Parathyroid adenoma (tissue), 2 donors: ENCODE results near the gene CAMKMT.

Source experiments
- H2AFZ ChIP-seq: fragments of 300-600 bp; sonication (generic); one replicate; pipeline ENCODE4 v1.7.0; 2017; ENCODE audit warnings: antibody characterized with exemption, mild to moderate bottlenecking
- H3K27ac ChIP-seq: fragments of 300-600 bp; sonication (generic); one replicate; pipeline ENCODE4 v1.7.0; 2017
- H3K27me3 ChIP-seq: fragments of 300-600 bp; sonication (generic); one replicate; pipeline ENCODE4 v1.7.0; 2017; ENCODE audit warnings: low read length; ENCODE audit not compliant: control insufficient read depth, insufficient read depth
- H3K36me3 ChIP-seq: fragments of 300-600 bp; sonication (generic); one replicate; pipeline ENCODE4 v1.7.0; 2017; ENCODE audit warnings: low read length; ENCODE audit not compliant: control insufficient read depth, insufficient read depth
- H3K4me1 ChIP-seq: fragments of 300-600 bp; sonication (generic); one replicate; pipeline ENCODE4 v1.7.0; 2017; ENCODE audit warnings: control low read depth
- H3K4me2 ChIP-seq: fragments of 300-600 bp; sonication (generic); one replicate; pipeline ENCODE4 v1.7.0; 2017; ENCODE audit warnings: low read length
- H3K4me3 ChIP-seq: fragments of 300-600 bp; sonication (generic); one replicate; pipeline ENCODE4 v1.7.0; 2017; ENCODE audit warnings: low read depth, low read length
- H3K79me2 ChIP-seq: fragments of 300-600 bp; sonication (generic); one replicate; pipeline ENCODE4 v1.7.0; 2017; ENCODE audit warnings: control low read depth
- H3K9ac ChIP-seq: fragments of 300-600 bp; sonication (generic); one replicate; pipeline ENCODE4 v1.7.0; 2017; ENCODE audit warnings: mild to moderate bottlenecking
- H3K9me3 ChIP-seq: fragments of 300-600 bp; sonication (generic); one replicate; pipeline ENCODE4 v1.7.0; 2017; ENCODE audit warnings: low read length; ENCODE audit not compliant: control insufficient read depth
- TF ChIP-seq, protein P1 (sequence below): fragments of 300-600 bp; sonication (generic); IDR thresholded peaks from one replicate; pipeline ENCODE4 v1.7.0; 2017; ENCODE audit warnings: antibody characterized with exemption, mild to moderate bottlenecking
- donor health status: primary hyperparathyroidism.

CAMKMT gene

DNA sequence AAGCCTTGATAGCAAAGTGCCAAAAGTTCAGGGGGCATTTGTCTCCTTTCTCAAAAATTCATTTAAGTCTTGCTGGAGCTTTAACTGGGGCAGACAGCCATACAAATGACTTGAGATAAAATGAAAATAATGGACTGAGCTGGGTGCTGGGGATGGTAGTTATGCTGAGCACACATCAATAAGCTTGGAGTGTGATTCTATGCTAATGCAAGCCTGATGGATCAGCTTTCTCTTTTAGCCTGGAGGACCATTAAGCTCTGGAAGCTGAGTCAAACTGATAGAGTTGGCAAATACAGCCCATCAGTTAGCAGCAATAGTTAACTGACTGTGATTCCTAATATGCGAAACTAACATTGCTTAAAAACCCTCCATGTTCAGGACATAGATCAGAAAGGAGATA is 98.0 kb downstream of the CAMKMT start:
- Histone ChIP-seq H3K27me3 (no peaks in the 10 kb centered on the region), H2AFZ (no peak overlapping the region), H3K4me3 (no peak overlapping the region), H3K9ac (no peak overlapping the region), H3K9me3 (no peaks in the 10 kb centered on the region), H3K27ac (no peak overlapping the region), H3K4me1 (no peaks in the 10 kb centered on the region), H3K4me2 (no peak overlapping the region), H3K79me2 (no peaks in the 10 kb centered on the region), H3K36me3 (no peaks in the 10 kb centered on the region)
- TF ChIP-seq, protein P1, sequence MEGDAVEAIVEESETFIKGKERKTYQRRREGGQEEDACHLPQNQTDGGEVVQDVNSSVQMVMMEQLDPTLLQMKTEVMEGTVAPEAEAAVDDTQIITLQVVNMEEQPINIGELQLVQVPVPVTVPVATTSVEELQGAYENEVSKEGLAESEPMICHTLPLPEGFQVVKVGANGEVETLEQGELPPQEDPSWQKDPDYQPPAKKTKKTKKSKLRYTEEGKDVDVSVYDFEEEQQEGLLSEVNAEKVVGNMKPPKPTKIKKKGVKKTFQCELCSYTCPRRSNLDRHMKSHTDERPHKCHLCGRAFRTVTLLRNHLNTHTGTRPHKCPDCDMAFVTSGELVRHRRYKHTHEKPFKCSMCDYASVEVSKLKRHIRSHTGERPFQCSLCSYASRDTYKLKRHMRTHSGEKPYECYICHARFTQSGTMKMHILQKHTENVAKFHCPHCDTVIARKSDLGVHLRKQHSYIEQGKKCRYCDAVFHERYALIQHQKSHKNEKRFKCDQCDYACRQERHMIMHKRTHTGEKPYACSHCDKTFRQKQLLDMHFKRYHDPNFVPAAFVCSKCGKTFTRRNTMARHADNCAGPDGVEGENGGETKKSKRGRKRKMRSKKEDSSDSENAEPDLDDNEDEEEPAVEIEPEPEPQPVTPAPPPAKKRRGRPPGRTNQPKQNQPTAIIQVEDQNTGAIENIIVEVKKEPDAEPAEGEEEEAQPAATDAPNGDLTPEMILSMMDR = no peak

DNA sequence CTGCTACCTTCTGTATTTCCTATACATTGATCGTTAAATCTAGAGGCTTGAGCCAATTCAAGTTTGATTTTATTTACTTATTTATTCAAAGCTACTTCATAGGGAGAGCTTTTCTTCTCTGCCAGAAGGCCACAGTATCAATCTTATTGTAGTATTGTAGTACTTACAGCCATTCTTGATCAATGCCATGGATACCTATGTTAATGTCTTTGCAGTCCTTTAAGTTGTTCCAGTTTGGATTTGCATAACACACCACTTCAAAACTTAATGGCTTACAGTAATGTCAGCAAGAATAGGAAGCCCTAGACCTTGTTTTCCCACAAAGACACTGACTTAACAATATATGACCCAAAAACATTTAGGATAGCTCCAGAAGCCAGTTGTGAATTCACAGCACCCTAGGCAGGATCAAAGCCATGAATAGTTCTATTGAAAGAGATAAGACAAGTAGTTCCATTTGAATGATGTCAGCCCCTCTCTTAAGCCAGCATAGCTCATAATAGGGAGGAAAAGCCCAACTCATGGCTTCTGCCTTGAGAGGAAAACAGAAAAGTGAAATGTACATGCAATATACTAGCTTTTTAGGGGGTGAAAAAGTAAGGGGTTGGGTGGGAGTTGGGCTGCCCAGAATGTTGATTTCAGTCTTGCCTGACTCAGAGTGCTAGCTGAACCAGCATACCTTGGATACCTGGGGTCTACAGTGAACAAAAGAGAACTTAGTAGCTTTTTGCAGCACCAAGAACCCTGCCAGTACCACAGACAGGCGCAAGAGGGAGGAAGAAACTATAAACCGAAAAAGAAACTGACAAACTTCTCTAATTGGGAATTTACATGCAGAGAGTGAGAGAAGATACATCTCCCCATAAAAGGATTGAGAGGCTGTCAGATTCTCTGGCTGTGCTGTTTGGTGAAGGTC is 101.4 kb downstream of the CAMKMT start:
- Histone ChIP-seq H3K27me3 (no peaks in the 10 kb centered on the region), H3K4me3 (no peak overlapping the region), H3K9me3 (no peaks in the 10 kb centered on the region), H3K4me2 (no peak overlapping the region), H3K36me3 (no peaks in the 10 kb centered on the region), H3K27ac (no peak overlapping the region), H3K9ac (no peak overlapping the region), H2AFZ (no peak overlapping the region), H3K4me1 (no peaks in the 10 kb centered on the region), H3K79me2 (no peaks in the 10 kb centered on the region)
- TF ChIP-seq, protein P1 = no peak

DNA sequence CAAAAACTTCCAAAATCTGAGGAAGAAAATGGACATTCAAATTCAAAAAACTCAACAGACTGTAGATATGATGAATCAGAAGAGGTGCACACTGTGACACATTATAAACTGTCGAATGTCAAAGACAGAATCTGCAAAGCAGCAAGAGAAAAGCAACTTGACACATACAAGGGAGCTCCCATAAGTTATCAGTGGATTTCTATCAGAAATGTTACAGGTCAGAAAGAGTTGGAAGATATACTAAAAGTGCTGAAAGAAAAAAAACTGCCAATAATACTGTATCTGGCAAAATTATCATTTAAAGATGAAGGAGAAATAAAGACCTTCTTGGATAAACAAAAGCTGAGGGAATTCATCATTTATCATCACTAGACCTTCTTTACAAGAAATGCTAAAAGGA is 102.7 kb downstream of the CAMKMT start:
- Histone ChIP-seq H3K79me2 (no peaks in the 10 kb centered on the region), H3K4me2 (no peak overlapping the region), H3K27ac (no peak overlapping the region), H2AFZ (no peak overlapping the region), H3K9me3 (no peaks in the 10 kb centered on the region), H3K27me3 (no peaks in the 10 kb centered on the region), H3K9ac (no peak overlapping the region), H3K4me1 (no peaks in the 10 kb centered on the region), H3K4me3 (no peak overlapping the region), H3K36me3 (no peaks in the 10 kb centered on the region)
- TF ChIP-seq, protein P1 = no peak

DNA sequence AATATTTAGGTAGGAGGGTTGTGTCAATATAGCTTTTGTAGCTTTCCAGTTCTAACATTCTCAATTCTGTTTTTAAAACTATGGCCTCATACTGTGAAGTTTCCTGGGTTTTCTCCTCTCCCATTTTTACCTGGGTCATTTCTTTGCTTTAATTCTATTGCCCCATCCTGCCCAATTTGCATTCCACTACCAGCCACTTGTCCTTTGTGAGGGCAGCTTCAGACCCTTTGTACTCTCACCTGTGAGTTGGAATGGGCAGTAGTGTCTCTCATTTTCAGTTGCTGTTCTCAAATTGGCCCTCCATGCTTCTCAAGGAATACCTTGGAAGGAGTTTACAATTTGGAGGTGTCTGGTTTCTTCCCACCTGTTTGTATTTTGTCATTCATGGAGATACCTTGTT is 108.4 kb downstream of the CAMKMT start:
- H3K79me2 ChIP-seq = no peaks in the 10 kb centered on the region
- H3K4me3 ChIP-seq = no peak overlapping the region
- no peak overlapping the region for H3K9ac ChIP-seq
- H3K9me3 ChIP-seq = no peaks in the 10 kb centered on the region
- no peaks in the 10 kb centered on the region for H3K4me1 ChIP-seq
- H2AFZ ChIP-seq = no peak overlapping the region
- no peaks in the 10 kb centered on the region for H3K36me3 ChIP-seq
- no peaks in the 10 kb centered on the region for H3K27me3 ChIP-seq
- no peak overlapping the region for H3K4me2 ChIP-seq
- H3K27ac ChIP-seq = no peak overlapping the region
- TF ChIP-seq, protein P1 = no peak
